H9 (cell line): ENCODE data around the gene CDH13. TPM values are rescaled to one million over a fixed set of nuclear protein-coding genes. Genes with fewer than 3 reads are reported as not detected.

ENCODE experiments used
- DNase-seq: peaks from one replicate; pipeline ENCODE4 v3.0.0-alpha.2; 2017
- H2AFZ ChIP-seq: one replicate; pipeline ENCODE4 v1.6.1; 2013; ENCODE audit warnings: mild to moderate bottlenecking, low read length, control low read depth, moderate library complexity
- H2AK5ac ChIP-seq: 2 replicates; pipeline ENCODE4 v1.6.1; 2013; ENCODE audit warnings: low read length, control low read depth, mixed read lengths; ENCODE audit not compliant: insufficient read length
- H2BK120ac ChIP-seq: one replicate; pipeline ENCODE4 v1.6.1; 2013; ENCODE audit warnings: low read depth, mild to moderate bottlenecking, low read length, control low read depth, inconsistent platforms; ENCODE audit not compliant: poor library complexity, severe bottlenecking
- H2BK12ac ChIP-seq: 2 replicates; pipeline ENCODE4 v1.6.1; 2013; ENCODE audit warnings: low read length, control low read depth, mixed read lengths, low read depth; ENCODE audit not compliant: insufficient read length
- H2BK15ac ChIP-seq: 2 replicates; pipeline ENCODE4 v1.6.1; 2013; ENCODE audit warnings: low read depth, low read length, control low read depth
- H2BK20ac ChIP-seq: one replicate; pipeline ENCODE4 v1.6.1; 2013; ENCODE audit warnings: low read depth, mild to moderate bottlenecking, low read length, control low read depth, inconsistent platforms; ENCODE audit not compliant: poor library complexity, severe bottlenecking
- H2BK5ac ChIP-seq: 2 replicates; pipeline ENCODE4 v1.6.1; 2013; ENCODE audit warnings: low read length, control low read depth, mixed read lengths; ENCODE audit not compliant: insufficient read length
- H3K14ac ChIP-seq: 2 replicates; pipeline ENCODE4 v1.6.1; 2013; ENCODE audit warnings: low read length, control low read depth; ENCODE audit not compliant: insufficient read depth
- H3K18ac ChIP-seq: 2 replicates; pipeline ENCODE4 v1.6.1; 2013; ENCODE audit warnings: low read depth, mild to moderate bottlenecking, mixed read lengths, low read length, control low read depth; ENCODE audit not compliant: insufficient read length
- H3K23ac ChIP-seq: 2 replicates; pipeline ENCODE4 v1.6.1; 2013; ENCODE audit warnings: low read length, control low read depth, mixed read lengths, low read depth; ENCODE audit not compliant: insufficient read length
- H3K23me2 ChIP-seq: 2 replicates; pipeline ENCODE4 v1.6.1; 2013; ENCODE audit warnings: low read depth, mild to moderate bottlenecking, mixed read lengths, low read length, control low read depth; ENCODE audit not compliant: insufficient read length, poor library complexity, severe bottlenecking
- H3K27ac ChIP-seq: 2 replicates; pipeline ENCODE4 v1.5.1; 2013; ENCODE audit warnings: low read length, control low read depth, mixed read lengths, low read depth; ENCODE audit not compliant: insufficient read length
- H3K27me3 ChIP-seq: 2 replicates; pipeline ENCODE4 v1.6.1; 2013; ENCODE audit warnings: low read length, control low read depth, inconsistent platforms; ENCODE audit not compliant: insufficient read depth
- H3K4ac ChIP-seq: 2 replicates; pipeline ENCODE4 v1.6.1; 2013; ENCODE audit warnings: low read depth, mild to moderate bottlenecking, control low read depth, inconsistent platforms, low read length, moderate library complexity
- H3K4me1 ChIP-seq: 2 replicates; pipeline ENCODE4 v1.6.1; 2013; ENCODE audit warnings: low read length, control low read depth, inconsistent platforms; ENCODE audit not compliant: insufficient read depth
- H3K4me2 ChIP-seq: 2 replicates; pipeline ENCODE4 v1.6.1; 2013; ENCODE audit warnings: low read length, control low read depth, mixed read lengths; ENCODE audit not compliant: insufficient read length, insufficient read depth
- H3K56ac ChIP-seq: 2 replicates; pipeline ENCODE4 v1.6.1; 2013; ENCODE audit warnings: low read depth, mild to moderate bottlenecking, mixed read lengths, low read length, control low read depth; ENCODE audit not compliant: insufficient read length
- H3K79me1 ChIP-seq: 2 replicates; pipeline ENCODE4 v1.6.1; 2013; ENCODE audit warnings: low read depth, mild to moderate bottlenecking, moderate library complexity, low read length, control low read depth, inconsistent platforms; ENCODE audit not compliant: insufficient read depth, poor library complexity, severe bottlenecking
- H3K79me2 ChIP-seq: 2 replicates; pipeline ENCODE4 v1.6.1; 2013; ENCODE audit warnings: low read length, control low read depth, inconsistent platforms; ENCODE audit not compliant: insufficient read depth
- H3K9ac ChIP-seq: 2 replicates; pipeline ENCODE4 v1.6.1; 2013; ENCODE audit warnings: low read length, control low read depth, mixed read lengths; ENCODE audit not compliant: insufficient read length; ENCODE audit errors: extremely low read depth
- H3K9me3 ChIP-seq: one replicate; pipeline ENCODE4 v1.6.1; 2013; ENCODE audit warnings: low read depth, low read length, inconsistent platforms; ENCODE audit not compliant: control insufficient read depth
- H3T11ph ChIP-seq: one replicate; pipeline ENCODE4 v1.6.1; 2013; ENCODE audit warnings: mild to moderate bottlenecking, low read length, control low read depth, inconsistent platforms
- H4K20me1 ChIP-seq: one replicate; pipeline ENCODE4 v1.6.1; 2013; ENCODE audit not compliant: control insufficient read depth, insufficient read length, insufficient read depth
- H4K5ac ChIP-seq: 2 replicates; pipeline ENCODE4 v1.6.1; 2013; ENCODE audit warnings: low read depth, mild to moderate bottlenecking, mixed read lengths, low read length, control low read depth; ENCODE audit not compliant: insufficient read length
- H4K8ac ChIP-seq: replicated peaks from 2 replicates; pipeline ENCODE4 v1.6.1; 2013; ENCODE audit warnings: low read length, control low read depth, mixed read lengths, low read depth; ENCODE audit not compliant: insufficient read length
- H4K91ac ChIP-seq: 2 replicates; pipeline ENCODE4 v1.6.1; 2013; ENCODE audit warnings: low read depth, mild to moderate bottlenecking, moderate library complexity, mixed read lengths, low read length, control low read depth; ENCODE audit not compliant: insufficient read length
- H3K27ac Mint-ChIP-seq, 3 experiments: 2 replicates in 2 of 3; 3 replicates in 1 of 3; pipeline ENCODE4 v1.8.0; 2020 to 2021; ENCODE audit warnings: mixed read lengths in 3 of 3, mild to moderate bottlenecking in 1 of 3, moderate library complexity in 1 of 3
- H3K27me3 Mint-ChIP-seq: 2 replicates; pipeline ENCODE4 v1.8.0; 2021; ENCODE audit warnings: low read depth, mild to moderate bottlenecking, moderate library complexity, mixed read lengths
- H3K36me3 Mint-ChIP-seq, 3 experiments: 2 replicates in 2 of 3; 3 replicates in 1 of 3; pipeline ENCODE4 v1.8.0; 2020 to 2021; ENCODE audit warnings: low read depth in 3 of 3, mixed read lengths in 3 of 3; ENCODE audit not compliant: insufficient read depth in 1 of 3
- H3K4me1 Mint-ChIP-seq, 2 experiments: 2 replicates each; pipeline ENCODE4 v1.8.0; 2020; ENCODE audit warnings: mixed read lengths in 2 of 2
- H3K4me3 Mint-ChIP-seq, 2 experiments: 2 replicates in 1 of 2; 3 replicates in 1 of 2; pipeline ENCODE4 v1.8.0; 2020 to 2021; ENCODE audit warnings: mild to moderate bottlenecking in 2 of 2, mixed read lengths in 2 of 2, moderate library complexity in 1 of 2
- H3K9me3 Mint-ChIP-seq, 2 experiments: 2 replicates in 1 of 2; 3 replicates in 1 of 2; pipeline ENCODE4 v1.8.0; 2020; ENCODE audit warnings: mild to moderate bottlenecking in 2 of 2, mixed read lengths in 2 of 2, moderate library complexity in 1 of 2
- CTCF ChIP-seq: fragments of 200-600 bp; sonication (generic); conservative IDR thresholded peaks from 3 replicates; pipeline ENCODE4 v1.8.0; 2021; ENCODE audit warnings: antibody characterized with exemption, mild to moderate bottlenecking
- WGBS: extraction: QIAGEN DNeasy Blood & Tissue Kit; methylation state at CpG from one replicate; pipeline ENCODE4 v1.1.7; 2013; ENCODE audit warnings: missing lambda C conversion rate, low lambda C conversion rate, mixed read lengths; ENCODE audit not compliant: insufficient read length; ENCODE audit errors: extremely low coverage; 5-methylcytosine and 5-hydroxymethylcytosine counted together
- total RNA-seq: library from RNA; stranded (reverse); gene quantifications from 2 replicates; pipeline ENCODE4 v1.2.1, GENCODE V29; 2021

Gene CDH13
- total RNA-seq, 1 experiment from 2014 or later = 1.5 TPM

DNA sequence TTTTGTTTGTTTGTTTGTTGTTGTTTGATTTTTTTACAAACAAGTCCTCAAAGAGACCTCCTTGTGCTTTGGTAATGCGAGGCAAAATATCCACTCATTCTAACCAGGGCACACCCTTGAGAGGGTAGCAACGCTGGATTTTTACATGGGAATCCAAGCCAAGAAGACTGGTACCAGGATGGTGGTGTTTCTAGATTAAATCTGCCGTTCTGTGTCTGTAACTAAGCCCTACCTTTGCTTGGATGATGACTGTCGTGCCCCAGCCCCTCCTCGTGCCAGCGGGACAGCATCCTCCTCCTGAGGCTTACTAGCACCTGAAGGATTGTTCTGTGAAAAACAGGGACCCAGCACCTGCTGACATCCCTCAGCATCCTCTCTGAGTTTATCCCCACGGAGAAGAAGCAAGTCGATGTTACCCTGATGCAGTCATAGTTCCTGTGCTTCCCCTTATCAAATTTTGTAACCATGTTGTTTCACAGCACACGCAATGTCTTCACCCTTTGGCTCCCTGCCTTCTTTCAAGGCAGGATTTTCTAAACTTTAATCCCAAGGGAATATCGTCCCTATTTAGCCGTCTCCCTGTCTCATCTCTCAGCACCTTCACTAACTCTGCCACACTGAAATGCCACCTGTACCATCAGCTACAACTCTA lies 1175.9 kb downstream of the CDH13 start:
- Histone ChIP-seq H3K79me2 (no peaks in the 10 kb centered on the region), H3K4me1 (peaks cover 12% of the 10 kb centered on the region), H3K27ac (peak overlapping the region; percentile 29), H3T11ph (no peak overlapping the region), H2BK120ac (peak overlapping the region; percentile 52), H3K79me1 (no peaks in the 10 kb centered on the region), H2AK5ac (no peak overlapping the region), H3K14ac (no peak overlapping the region), H4K20me1 (no peaks in the 10 kb centered on the region), H3K23ac (no peak overlapping the region), H3K9ac (no peak overlapping the region), H4K5ac (no peak overlapping the region), H2BK20ac (no peak overlapping the region), H3K9me3 (no peaks in the 10 kb centered on the region), H4K8ac (no peak overlapping the region), H3K23me2 (no peaks in the 10 kb centered on the region), H3K4me2 (peak overlapping the region; percentile 17), H2BK12ac (no peak overlapping the region), H3K56ac (no peak overlapping the region), H3K27me3 (no peaks in the 10 kb centered on the region), H3K4ac (no peak overlapping the region; the same call in 1 of the 2 replicates), H3K18ac (peak overlapping the region; percentile 71), H2BK5ac (no peak overlapping the region), H4K91ac (no peak overlapping the region), H2BK15ac (no peak overlapping the region), H2AFZ (peak overlapping the region; percentile 75)
- H3K4me1 Mint-ChIP-seq = peaks cover 30 to 32% of the 10 kb centered on the region in 2 experiments
- no peak for DNase-seq
- H3K27me3 Mint-ChIP-seq = 0 out of 2 replicates have a peak, but pooled peaks cover 1% of the 10 kb centered on the region
- H3K9me3 Mint-ChIP-seq = no peaks in the 10 kb centered on the region; a peak in 1 of 5 replicates
- WGBS = no CpG with 5 or more reads among the region's 11 CpGs
- H3K36me3 Mint-ChIP-seq = no peaks in the 10 kb centered on the region; a peak in 1 of 7 replicates
- H3K27ac Mint-ChIP-seq = peak overlapping the region; percentile 72 to 95 (median 78); a peak in 6 of 7 replicates
- H3K4me3 Mint-ChIP-seq = peak overlapping the region in 1 of 2 experiments; percentile 39; a peak in 2 of 5 replicates
- no peak for TF ChIP-seq CTCF
